GM20000 (cell line): ENCODE results near the gene CAB39L.
"Not testable (repeated sequence)": the region's sequence is repeated elsewhere in the genome, so short reads cannot be mapped to it uniquely, and the experiment has no call there.

Source experiments
- DNase-seq: peaks from one replicate; pipeline ENCODE4 v3.0.0; 2012; ENCODE audit warnings: low spot score
- TF ChIP-seq, protein P1 (sequence below): IDR thresholded peaks from 2 replicates; pipeline ENCODE4 v1.5.1; 2012; ENCODE audit warnings: mild to moderate bottlenecking, control low read depth; ENCODE audit errors: extremely low read depth, missing control alignments

CAB39L gene

DNA sequence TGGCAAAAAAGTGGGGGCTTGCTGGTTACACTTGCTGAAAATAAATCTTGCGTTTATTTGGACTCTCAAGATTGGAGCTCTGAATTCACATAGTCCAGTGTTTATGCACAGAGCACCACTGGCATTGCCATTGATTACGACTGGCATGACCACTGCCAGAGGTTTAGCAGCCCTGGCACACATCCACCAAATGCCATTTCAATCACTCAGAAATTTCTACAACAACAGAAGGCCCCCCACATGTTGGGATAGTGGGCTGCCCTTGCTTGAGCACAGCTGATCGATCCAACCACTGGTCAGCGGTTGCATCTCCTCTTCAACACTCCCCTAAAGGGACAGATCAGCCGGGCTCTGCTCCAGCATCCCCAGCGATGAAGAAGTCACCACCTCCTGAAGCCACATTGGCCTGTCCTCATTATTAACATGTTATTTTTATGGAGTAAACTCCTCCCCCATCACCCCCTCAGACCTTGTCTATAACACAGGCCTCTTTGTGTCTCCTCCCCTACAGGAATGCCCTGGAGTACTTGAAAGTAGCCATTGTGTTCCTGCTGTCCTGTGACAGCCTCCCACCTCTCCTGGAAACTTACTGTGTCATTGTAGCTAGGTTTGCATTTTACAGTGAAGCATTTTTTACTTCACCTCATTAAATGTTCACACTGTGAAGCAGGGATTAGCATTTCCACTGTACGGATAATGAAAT is 144.8 kb downstream of the CAB39L start:
- DNase-seq = no peak
- TF ChIP-seq, protein P1, sequence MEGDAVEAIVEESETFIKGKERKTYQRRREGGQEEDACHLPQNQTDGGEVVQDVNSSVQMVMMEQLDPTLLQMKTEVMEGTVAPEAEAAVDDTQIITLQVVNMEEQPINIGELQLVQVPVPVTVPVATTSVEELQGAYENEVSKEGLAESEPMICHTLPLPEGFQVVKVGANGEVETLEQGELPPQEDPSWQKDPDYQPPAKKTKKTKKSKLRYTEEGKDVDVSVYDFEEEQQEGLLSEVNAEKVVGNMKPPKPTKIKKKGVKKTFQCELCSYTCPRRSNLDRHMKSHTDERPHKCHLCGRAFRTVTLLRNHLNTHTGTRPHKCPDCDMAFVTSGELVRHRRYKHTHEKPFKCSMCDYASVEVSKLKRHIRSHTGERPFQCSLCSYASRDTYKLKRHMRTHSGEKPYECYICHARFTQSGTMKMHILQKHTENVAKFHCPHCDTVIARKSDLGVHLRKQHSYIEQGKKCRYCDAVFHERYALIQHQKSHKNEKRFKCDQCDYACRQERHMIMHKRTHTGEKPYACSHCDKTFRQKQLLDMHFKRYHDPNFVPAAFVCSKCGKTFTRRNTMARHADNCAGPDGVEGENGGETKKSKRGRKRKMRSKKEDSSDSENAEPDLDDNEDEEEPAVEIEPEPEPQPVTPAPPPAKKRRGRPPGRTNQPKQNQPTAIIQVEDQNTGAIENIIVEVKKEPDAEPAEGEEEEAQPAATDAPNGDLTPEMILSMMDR = no peak

DNA sequence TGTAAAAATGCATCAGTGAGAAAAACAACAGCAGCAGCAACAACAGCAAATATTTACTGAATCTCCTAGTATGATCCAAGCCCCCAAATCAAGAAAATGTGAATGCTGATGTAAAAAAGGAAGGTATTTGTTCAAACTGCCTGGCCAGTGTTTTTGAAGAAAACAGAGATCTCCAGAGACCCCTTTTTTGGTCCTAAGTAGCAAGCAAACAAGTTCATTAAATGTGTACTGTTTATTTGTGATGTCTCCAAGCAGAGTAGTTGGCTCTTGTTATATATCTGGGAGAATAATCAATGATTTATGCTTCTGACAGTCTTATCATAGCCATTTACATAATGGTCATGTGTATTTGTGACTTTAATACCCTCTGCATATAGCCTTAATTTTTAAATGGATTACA is 145.4 kb downstream of the CAB39L start:
- TF ChIP-seq, protein P1 = no peak
- DNase-seq = no peak

DNA sequence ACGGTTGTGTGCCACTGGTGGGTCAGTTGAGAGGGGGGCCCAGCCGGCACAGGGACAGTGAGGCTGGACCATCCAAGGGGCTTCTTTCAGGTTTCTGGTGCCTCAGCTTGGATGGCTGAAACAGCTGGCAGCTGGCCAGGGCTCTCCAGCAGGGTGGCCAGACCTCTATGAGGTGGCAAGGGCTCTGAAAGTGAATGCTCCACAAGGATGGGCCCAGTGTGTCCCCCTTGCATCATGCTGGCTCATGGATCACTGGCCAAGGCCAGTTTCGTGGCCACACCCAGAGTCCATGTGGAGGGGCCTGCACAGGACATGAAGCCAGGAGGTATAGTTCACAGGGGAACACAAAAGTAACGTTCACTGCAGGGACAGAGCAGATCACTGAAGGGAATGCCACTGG is 146.5 kb downstream of the CAB39L start:
- TF ChIP-seq, protein P1 = no peak

DNA sequence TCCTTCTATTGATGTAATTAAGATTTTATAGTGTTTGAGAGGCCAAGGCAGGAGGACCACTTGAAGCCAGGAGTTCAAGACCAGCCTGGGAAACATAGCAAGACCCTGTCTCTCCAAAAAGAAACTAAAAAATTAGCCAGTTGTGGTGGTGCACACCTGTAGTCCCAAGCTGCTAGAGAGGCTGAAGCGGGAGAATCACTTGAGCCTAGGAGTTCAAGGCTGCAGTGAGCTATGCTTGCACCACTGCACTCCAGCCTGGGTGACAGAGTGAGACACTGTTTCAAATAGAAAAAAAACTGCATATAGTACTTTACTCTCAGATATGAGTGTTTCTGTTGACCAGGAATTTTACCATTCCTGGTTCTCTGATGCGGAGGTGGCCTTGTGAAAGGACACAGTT is 147.2 kb downstream of the CAB39L start:
- TF ChIP-seq, protein P1 = no peak
- no peak for DNase-seq

More for the DNA sequence above, 146.5 kb downstream of the CAB39L start:
- DNase-seq = no peak

DNA sequence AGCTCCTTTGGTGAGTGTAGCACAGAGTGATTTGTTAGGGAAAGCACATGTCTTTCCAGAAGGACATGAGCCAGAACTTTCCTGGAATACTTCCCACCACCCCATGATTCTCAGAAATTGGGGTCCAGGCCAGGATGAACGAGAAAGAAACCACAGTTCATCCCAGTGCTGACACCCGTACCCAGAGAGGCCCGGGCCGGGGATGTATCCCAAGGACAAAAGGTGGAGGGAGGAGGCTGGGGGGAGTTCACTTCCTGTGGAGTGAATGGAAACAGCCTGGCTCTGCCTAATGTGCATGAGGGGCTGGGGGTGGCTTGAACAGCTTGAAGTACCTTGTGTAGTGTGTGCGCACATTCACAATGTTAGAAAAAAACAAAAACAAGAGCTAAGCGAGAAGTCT is 148.6 kb downstream of the CAB39L start:
- TF ChIP-seq, protein P1 = no peak
- DNase-seq = no peak

DNA sequence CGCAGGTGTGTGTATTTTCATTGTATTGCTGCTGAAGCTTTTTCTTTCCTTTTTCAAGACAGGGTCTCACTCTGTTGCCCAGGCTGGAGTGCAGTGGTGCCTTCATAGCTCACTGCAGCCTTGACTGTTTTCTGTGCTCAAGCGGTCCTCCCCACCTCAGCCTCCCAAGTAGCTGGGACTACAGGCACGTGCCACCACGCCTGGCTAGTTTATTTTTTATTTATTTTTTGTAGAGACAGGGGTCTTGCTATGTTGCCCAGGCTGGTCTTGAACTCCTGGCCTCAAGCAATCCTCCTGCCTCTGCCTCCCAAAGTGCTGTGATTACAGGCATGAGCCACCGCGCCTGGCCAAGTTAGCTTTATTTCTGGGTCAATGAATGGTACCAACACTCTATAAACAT is 149.1 kb downstream of the CAB39L start:
- not testable (repeated sequence) for DNase-seq

DNA sequence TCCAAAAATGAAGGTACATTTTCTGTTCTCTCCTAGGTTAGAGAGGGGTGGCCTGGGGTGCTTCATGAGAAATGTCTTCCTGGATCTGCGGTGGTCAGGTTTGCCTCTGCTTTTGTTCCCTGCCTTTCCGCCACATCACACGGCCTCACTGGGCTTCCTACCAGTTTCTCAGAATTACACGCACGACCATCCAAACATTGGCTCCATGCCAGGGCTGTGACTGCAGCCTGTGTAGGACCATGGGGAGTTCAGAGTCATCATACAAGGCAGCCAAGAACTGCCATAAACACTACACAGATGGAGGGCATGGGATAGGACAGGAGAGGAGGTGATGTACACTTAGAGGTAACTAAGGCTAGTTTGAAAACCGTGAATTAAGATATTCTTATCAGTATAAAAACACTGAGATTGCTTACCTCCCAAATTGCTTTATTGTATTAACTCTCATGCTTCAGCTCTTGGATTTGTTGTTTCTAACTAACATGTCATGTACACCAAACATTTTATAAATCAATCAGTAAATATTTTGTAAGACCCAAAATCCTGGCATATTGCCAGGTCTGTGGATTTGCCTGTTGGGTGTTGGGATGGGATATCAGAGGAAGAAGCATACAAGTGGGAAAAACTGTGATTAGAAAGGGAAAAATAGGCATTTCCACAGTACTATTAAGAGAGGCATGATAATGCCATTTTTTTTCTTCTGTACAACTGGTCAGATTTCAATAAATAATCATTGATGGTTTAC is 150.9 kb downstream of the CAB39L start:
- TF ChIP-seq, protein P1 = no peak
- no peak for DNase-seq
